ENCODE results near the gene PPIP5K1.
"Not testable (repeated sequence)": the region's sequence is repeated elsewhere in the genome, so short reads cannot be mapped to it uniquely, and the experiment has no call there.

Gene PPIP5K1

GRCh38 chr15:43544266-43544665 lies 45.7 kb downstream of the PPIP5K1 start:
- no peak for DNase-seq

- no peak for DNase-seq
Observed at GRCh38 chr15:43541785-43542184, 48.2 kb downstream of the PPIP5K1 start.

- no peak for DNase-seq
Observed at GRCh38 chr15:43538091-43538490, 51.9 kb downstream of the PPIP5K1 start.

- no peak for DNase-seq
Observed at GRCh38 chr15:43534897-43535296, 55.1 kb downstream of the PPIP5K1 start.

GRCh38 chr15:43532826-43533225 lies 57.2 kb downstream of the PPIP5K1 start:
- DNase-seq: not testable (repeated sequence)

GRCh38 chr15:43531018-43531670 lies 58.9 kb downstream of the PPIP5K1 start:
- peak in 1 of 2 experiments; percentile 9 for DNase-seq

GRCh38 chr15:43529587-43530345 lies 60.2 kb downstream of the PPIP5K1 start:
- peak in 1 of 2 experiments; percentile 17 for DNase-seq

GRCh38 chr15:43529141-43529540 lies 60.9 kb downstream of the PPIP5K1 start:
- DNase-seq: peak in 1 of 2 experiments; percentile 9

- DNase-seq: peak in 1 of 2 experiments; percentile 8
Observed at GRCh38 chr15:43528542-43529007, 61.4 kb downstream of the PPIP5K1 start.

GRCh38 chr15:43527802-43528541 lies 62.0 kb downstream of the PPIP5K1 start:
- DNase-seq: peak in 1 of 2 experiments; percentile 6

- DNase-seq: peak in 1 of 2 experiments; percentile 12
Observed at GRCh38 chr15:43527016-43527801, 62.8 kb downstream of the PPIP5K1 start.

GRCh38 chr15:43526261-43526930 lies 63.6 kb downstream of the PPIP5K1 start:
- peak in 1 of 2 experiments; percentile 11 for DNase-seq

- peak in 1 of 2 experiments; percentile 14 for DNase-seq
Observed at GRCh38 chr15:43525131-43525530, 64.9 kb downstream of the PPIP5K1 start.

- DNase-seq: peak in 1 of 2 experiments; percentile 10
Observed at GRCh38 chr15:43524254-43524845, 65.7 kb downstream of the PPIP5K1 start.

GRCh38 chr15:43523646-43524045 lies 66.4 kb downstream of the PPIP5K1 start:
- peak in 1 of 2 experiments; percentile 7 for DNase-seq

- peak in 1 of 2 experiments; percentile 11 for DNase-seq
Observed at GRCh38 chr15:43522247-43522646, 67.8 kb downstream of the PPIP5K1 start.

GRCh38 chr15:43521419-43521818 lies 68.6 kb downstream of the PPIP5K1 start:
- DNase-seq: peak in 1 of 2 experiments; percentile 1

GRCh38 chr15:43520138-43520537 lies 69.9 kb downstream of the PPIP5K1 start:
- DNase-seq: peak in 1 of 2 experiments; percentile 1

GRCh38 chr15:43519196-43519595 lies 70.8 kb downstream of the PPIP5K1 start:
- DNase-seq: peak in 1 of 2 experiments; percentile 10

- peak; percentile 19 to 29 for DNase-seq
Observed at GRCh38 chr15:43518197-43518761, 71.7 kb downstream of the PPIP5K1 start.
